ENCODE results near the gene LTBP1. TPM values are rescaled to one million over a fixed set of nuclear protein-coding genes. Genes with fewer than 3 reads are reported as not detected.

The LTBP1 gene
- total RNA-seq, 4 donors from 2014 or later, result 8.7 to 18.7 (median 13.0) TPM

DNA sequence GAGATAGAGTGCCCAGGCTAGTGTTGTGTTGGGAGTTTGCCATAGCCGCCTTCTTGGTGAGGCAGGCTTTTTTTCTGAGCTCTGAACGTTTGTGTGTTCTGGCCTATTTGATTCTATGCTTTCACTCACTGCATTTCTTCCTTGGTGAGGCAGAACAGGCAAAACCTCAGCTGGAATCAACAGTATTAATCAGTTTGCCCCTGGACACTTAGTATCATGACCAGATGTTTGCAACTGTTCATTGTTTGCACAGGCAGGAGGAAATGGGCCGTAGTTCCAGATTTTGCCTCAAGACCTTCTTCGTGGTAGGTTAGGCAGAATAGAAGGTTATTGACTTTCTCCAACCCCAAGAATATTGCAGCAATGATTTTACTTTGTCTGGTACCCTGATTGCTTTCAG, 311.6 kb downstream of the LTBP1 start:
- Histone ChIP-seq H3K36me3 (no peaks in the 10 kb centered on the region), H3K4me1 (no peaks in the 10 kb centered on the region), H3K27me3 (no peaks in the 10 kb centered on the region), H3K27ac (no peak overlapping the region), H3K9me3 (no peaks in the 10 kb centered on the region), H3K4me3 (no peak overlapping the region)
- no peak for DNase-seq (ENCODE audit: low spot score in 2 of 2)
- no peak for TF ChIP-seq EP300 (IDR thresholded peaks at IDR 0.05)
- TF ChIP-seq POLR2A (IDR thresholded peaks at IDR 0.05), result no peak
- WGBS, result 87% methylated on average over 4 of the region's 4 CpGs

DNA sequence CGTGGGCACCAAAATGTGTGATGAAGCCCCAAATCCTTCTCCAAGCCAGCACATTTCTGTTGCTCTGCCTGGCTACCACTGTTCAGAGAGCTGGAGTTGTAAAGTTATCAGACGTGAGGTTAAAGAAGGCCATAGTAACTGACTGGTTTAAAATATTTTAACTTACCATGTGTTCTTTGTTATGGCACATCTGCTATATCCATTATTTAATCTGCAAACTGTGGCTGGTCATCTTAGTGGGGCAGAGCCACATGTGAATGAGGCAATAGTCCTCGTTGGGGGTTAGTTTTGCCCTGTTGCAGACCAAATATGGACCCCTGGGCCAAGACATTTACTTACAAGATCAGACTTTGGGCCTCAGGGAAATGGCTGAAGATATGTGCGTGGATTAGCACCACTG, 315.3 kb downstream of the LTBP1 start:
- H3K4me1 ChIP-seq, result no peaks in the 10 kb centered on the region
- H3K27me3 ChIP-seq, result no peaks in the 10 kb centered on the region
- DNase-seq (ENCODE audit: low spot score in 2 of 2), result no peak
- TF ChIP-seq POLR2A (IDR thresholded peaks at IDR 0.05), result no peak
- no peak for TF ChIP-seq EP300 (IDR thresholded peaks at IDR 0.05)
- TF ChIP-seq POLR2AphosphoS5 (IDR thresholded peaks at IDR 0.05), result no peak
- TF ChIP-seq, protein P1, sequence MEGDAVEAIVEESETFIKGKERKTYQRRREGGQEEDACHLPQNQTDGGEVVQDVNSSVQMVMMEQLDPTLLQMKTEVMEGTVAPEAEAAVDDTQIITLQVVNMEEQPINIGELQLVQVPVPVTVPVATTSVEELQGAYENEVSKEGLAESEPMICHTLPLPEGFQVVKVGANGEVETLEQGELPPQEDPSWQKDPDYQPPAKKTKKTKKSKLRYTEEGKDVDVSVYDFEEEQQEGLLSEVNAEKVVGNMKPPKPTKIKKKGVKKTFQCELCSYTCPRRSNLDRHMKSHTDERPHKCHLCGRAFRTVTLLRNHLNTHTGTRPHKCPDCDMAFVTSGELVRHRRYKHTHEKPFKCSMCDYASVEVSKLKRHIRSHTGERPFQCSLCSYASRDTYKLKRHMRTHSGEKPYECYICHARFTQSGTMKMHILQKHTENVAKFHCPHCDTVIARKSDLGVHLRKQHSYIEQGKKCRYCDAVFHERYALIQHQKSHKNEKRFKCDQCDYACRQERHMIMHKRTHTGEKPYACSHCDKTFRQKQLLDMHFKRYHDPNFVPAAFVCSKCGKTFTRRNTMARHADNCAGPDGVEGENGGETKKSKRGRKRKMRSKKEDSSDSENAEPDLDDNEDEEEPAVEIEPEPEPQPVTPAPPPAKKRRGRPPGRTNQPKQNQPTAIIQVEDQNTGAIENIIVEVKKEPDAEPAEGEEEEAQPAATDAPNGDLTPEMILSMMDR (IDR thresholded peaks at IDR 0.05), result no peak
- no peak overlapping the region for H3K27ac ChIP-seq
- no peaks in the 10 kb centered on the region for H3K36me3 ChIP-seq
- peaks cover 4% of the 10 kb centered on the region for H3K9me3 ChIP-seq
- 83% methylated on average over 4 of the region's 4 CpGs for WGBS
- H3K4me3 ChIP-seq, result no peak overlapping the region

DNA sequence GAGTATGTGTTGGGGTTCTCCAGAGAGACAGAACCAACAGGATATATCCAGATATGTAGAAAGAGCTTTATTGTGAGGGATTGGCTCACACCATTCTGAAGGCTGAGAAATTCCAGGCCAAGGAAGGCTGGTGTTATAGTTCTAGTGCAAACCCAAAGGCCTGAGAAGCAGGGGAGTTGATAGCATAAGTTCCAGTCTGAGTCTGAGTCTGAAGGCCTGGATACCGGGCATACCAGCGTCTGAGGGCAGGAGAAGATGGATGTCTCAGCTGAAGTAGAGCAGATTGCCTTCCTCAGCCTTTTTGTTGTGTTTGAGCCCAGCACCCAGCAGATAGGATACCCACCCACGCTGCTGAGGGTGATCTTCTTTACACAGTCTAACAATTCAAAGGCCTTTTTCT, 318.0 kb downstream of the LTBP1 start:
- TF ChIP-seq POLR2A (IDR thresholded peaks at IDR 0.05) (no peak), POLR2AphosphoS5 (IDR thresholded peaks at IDR 0.05) (no peak), EP300 (IDR thresholded peaks at IDR 0.05) (no peak)
- TF ChIP-seq, protein P1 (IDR thresholded peaks at IDR 0.05), result no peak
- no peak overlapping the region for H3K27ac ChIP-seq
- WGBS, result 92% methylated on average over 3 of the region's 3 CpGs

DNA sequence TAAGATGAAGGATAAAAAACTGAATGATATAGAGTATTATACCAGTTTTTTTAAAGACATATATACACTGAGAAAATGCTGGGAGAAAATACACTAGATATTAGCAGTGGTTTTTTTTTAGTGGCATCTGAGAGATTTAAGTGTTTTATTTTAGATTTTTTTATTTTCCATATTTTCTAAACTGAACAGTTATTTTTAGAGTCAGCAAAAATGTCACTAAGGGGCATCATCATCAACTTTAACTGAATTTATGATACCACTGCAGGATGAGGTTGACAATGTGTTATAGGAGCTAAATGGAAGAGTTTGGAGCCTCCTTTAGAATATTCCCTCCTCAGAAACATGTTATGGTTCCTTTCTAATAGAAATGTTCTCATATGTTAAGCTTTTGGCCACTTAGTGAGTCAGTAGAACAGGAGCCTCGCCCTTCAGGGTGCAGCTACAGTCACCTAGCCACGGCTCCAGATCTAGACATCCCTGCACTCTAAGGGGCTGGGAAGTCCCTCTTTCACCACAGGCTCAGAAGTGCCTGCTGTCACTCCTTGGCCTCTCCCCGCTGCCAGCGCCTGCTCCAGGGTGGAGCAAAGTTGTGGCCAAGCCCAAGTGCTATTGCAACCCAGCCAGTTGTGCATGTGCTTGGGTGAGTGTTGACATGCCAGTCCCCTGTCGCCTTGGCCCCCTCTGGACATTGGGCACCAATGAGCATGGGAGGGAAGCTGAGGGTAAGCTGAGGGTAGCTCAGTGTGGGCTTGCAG, 319.0 kb downstream of the LTBP1 start:
- H3K36me3 ChIP-seq, result no peaks in the 10 kb centered on the region
- no peak overlapping the region for H3K4me3 ChIP-seq
- H3K27me3 ChIP-seq, result no peaks in the 10 kb centered on the region
- no peak overlapping the region for H3K27ac ChIP-seq
- H3K9me3 ChIP-seq, result peaks cover 4% of the 10 kb centered on the region
- TF ChIP-seq EP300 (IDR thresholded peaks at IDR 0.05), result no peak
- no peak for TF ChIP-seq POLR2AphosphoS5 (IDR thresholded peaks at IDR 0.05)
- TF ChIP-seq, protein P1 (IDR thresholded peaks at IDR 0.05), result no peak
- no peak for TF ChIP-seq POLR2A (IDR thresholded peaks at IDR 0.05)
- DNase-seq (ENCODE audit: low spot score in 2 of 2), result no peak
- H3K4me1 ChIP-seq, result peaks cover 5% of the 10 kb centered on the region
- WGBS, result 72% methylated on average over 3 of the region's 5 CpGs

More for the DNA sequence above, 318.0 kb downstream of the LTBP1 start:
- Histone ChIP-seq H3K9me3 (peaks cover 4% of the 10 kb centered on the region), H3K4me1 (peaks cover 5% of the 10 kb centered on the region), H3K27me3 (no peaks in the 10 kb centered on the region), H3K4me3 (no peak overlapping the region), H3K36me3 (no peaks in the 10 kb centered on the region)
- no peak for DNase-seq (ENCODE audit: low spot score in 2 of 2)

DNA sequence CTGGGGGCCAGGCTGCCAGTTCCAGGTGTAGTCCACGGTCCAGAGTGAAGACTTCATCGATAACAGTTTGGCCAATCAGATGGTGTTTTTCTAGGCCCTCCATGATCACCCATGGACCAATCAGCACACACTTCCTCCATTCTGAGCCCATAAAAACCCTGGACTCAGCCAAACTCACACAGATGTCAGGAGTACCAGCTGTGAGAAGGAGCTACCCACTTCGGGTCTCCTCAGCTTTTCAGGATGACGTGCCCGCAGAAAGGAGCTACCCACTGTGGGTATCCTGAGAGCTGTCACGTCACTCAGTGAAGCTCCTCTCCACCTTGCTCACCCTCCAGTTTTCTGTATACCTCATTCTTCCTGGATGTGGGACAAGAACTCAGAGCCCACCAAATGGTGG, 319.7 kb downstream of the LTBP1 start:
- Histone ChIP-seq H3K4me1 (peaks cover 5% of the 10 kb centered on the region), H3K4me3 (no peak overlapping the region), H3K27me3 (no peaks in the 10 kb centered on the region), H3K27ac (no peak overlapping the region), H3K9me3 (peaks cover 4% of the 10 kb centered on the region), H3K36me3 (no peaks in the 10 kb centered on the region)
- 96% methylated on average over 6 of the region's 6 CpGs for WGBS
- TF ChIP-seq POLR2A (IDR thresholded peaks at IDR 0.05) (no peak), EP300 (IDR thresholded peaks at IDR 0.05) (no peak), POLR2AphosphoS5 (IDR thresholded peaks at IDR 0.05) (no peak)
- no peak for DNase-seq (ENCODE audit: low spot score in 2 of 2)

DNA sequence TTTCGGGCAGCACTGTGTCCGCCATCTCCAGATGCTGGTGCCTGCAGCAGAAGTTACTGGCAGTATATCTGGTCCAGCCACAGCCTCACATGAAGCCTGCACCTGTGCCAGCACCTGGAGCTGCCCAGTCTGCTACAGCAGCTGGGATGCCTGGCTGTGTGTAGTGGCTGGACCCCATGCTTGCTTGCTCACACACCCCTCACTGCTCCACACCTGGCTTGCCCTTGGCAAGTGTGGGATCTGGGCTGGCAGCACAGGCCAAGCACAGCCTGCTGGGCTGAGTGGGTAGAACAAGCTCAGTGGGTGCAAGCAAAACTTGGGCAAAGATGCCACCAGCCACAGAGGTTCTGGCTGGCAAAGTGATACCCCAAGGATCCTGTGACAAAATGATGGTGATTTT, 320.3 kb downstream of the LTBP1 start:
- H3K27me3 ChIP-seq, result no peaks in the 10 kb centered on the region
- no peak overlapping the region for H3K4me3 ChIP-seq
- no CpG with 5 or more reads among the region's 2 CpGs for WGBS
- no peaks in the 10 kb centered on the region for H3K36me3 ChIP-seq
- peaks cover 4% of the 10 kb centered on the region for H3K9me3 ChIP-seq
- no peak for TF ChIP-seq POLR2A (IDR thresholded peaks at IDR 0.05)
- no peak for TF ChIP-seq POLR2AphosphoS5 (IDR thresholded peaks at IDR 0.05)
- TF ChIP-seq, protein P1 (IDR thresholded peaks at IDR 0.05), result no peak
- TF ChIP-seq EP300 (IDR thresholded peaks at IDR 0.05), result no peak
- no peak for DNase-seq (ENCODE audit: low spot score in 2 of 2)
- H3K4me1 ChIP-seq, result peaks cover 5% of the 10 kb centered on the region
- no peak overlapping the region for H3K27ac ChIP-seq

Data from suprapubic skin (tissue), 4 donors.